ENCODE measurements around the gene ARL14EPL.

- no peak for TF ChIP-seq CTCF (IDR thresholded peaks at IDR 0.05)
- no peak for TF ChIP-seq POLR2AphosphoS5 (IDR thresholded peaks at IDR 0.05)
- no peak for TF ChIP-seq POLR2A (IDR thresholded peaks at IDR 0.05)
- no peak for TF ChIP-seq EP300 (IDR thresholded peaks at IDR 0.05; ENCODE audit: low read depth)
Observed at GRCh38 chr5:116032991-116033390, 719 bp downstream of the ARL14EPL start.

Data from transverse colon (tissue), 4 donors.